Measurements from ENCODE around the gene CCDC172.

DNA sequence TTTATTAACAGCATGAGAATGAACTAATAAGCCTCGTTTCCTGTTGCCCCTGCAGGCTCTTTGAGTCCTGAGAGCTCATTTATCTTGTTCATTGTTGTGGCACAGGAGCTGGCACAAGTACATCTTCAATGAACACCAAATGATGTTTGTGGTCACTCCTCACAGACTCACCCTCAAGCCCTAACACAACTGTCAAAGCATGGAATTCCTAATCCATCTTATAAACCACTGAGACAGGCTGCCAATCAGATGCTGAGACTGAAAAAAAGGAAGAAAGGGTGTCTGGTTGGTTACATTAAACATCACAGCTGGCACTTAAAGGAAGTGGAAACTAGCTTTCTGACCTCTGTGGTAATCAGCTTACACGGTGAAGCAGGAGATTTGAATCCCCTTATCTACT lies 7.7 kb upstream of the CCDC172 start:
- TF ChIP-seq, protein P1, sequence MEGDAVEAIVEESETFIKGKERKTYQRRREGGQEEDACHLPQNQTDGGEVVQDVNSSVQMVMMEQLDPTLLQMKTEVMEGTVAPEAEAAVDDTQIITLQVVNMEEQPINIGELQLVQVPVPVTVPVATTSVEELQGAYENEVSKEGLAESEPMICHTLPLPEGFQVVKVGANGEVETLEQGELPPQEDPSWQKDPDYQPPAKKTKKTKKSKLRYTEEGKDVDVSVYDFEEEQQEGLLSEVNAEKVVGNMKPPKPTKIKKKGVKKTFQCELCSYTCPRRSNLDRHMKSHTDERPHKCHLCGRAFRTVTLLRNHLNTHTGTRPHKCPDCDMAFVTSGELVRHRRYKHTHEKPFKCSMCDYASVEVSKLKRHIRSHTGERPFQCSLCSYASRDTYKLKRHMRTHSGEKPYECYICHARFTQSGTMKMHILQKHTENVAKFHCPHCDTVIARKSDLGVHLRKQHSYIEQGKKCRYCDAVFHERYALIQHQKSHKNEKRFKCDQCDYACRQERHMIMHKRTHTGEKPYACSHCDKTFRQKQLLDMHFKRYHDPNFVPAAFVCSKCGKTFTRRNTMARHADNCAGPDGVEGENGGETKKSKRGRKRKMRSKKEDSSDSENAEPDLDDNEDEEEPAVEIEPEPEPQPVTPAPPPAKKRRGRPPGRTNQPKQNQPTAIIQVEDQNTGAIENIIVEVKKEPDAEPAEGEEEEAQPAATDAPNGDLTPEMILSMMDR (conservative IDR thresholded peaks at IDR 0.05) = no peak
- no peak for TF ChIP-seq EZH2 (IDR thresholded peaks at IDR 0.05; ENCODE audit: low read depth)

Measured in PC-9 (cell line).